Measurements from ENCODE around the gene MDGA2.

GRCh38 chr14:47691829-47692228 is 16.4 kb upstream of the MDGA2 start:
- TF ChIP-seq CTCF (IDR thresholded peaks at IDR 0.05) = no peak
- no peak for TF ChIP-seq POLR2A (IDR thresholded peaks at IDR 0.05)

Data from heart left ventricle (tissue), 13 donors.